Neural progenitor cell (in vitro differentiated cells): ENCODE results near the gene CD244. TPM values are rescaled to one million over a fixed set of nuclear protein-coding genes. Genes with fewer than 3 reads are reported as not detected.

ENCODE experiments used
- DNase-seq: peaks from one replicate; pipeline ENCODE4 v3.0.0-alpha.2; 2016; ENCODE audit warnings: low spot score
- H2AFZ ChIP-seq: fragments of 200-600 bp; sonication (generic); replicated peaks from 2 replicates; pipeline ENCODE4 v1.6.1; 2016; ENCODE audit warnings: antibody characterized with exemption
- H3F3A ChIP-seq: fragments of 200-600 bp; sonication (generic); 2 replicates; pipeline ENCODE4 v1.6.1; 2016; ENCODE audit warnings: antibody characterized with exemption, low read depth
- H3K27ac ChIP-seq: fragments of 200-600 bp; sonication (generic); 2 replicates; pipeline ENCODE4 v1.5.1; 2016; ENCODE audit warnings: mild to moderate bottlenecking
- H3K27me3 ChIP-seq: fragments of 200-600 bp; sonication (generic); 2 replicates; pipeline ENCODE4 v1.6.1; 2016; ENCODE audit warnings: mild to moderate bottlenecking, moderate library complexity
- H3K36me3 ChIP-seq: fragments of 200-600 bp; sonication (generic); 2 replicates; pipeline ENCODE4 v1.5.1; 2016
- H3K4me1 ChIP-seq: fragments of 200-600 bp; sonication (generic); 2 replicates; pipeline ENCODE4 v1.6.1; 2016; ENCODE audit warnings: mixed run types
- H3K4me2 ChIP-seq: fragments of 200-600 bp; sonication (generic); 2 replicates; pipeline ENCODE4 v1.6.1; 2016
- H3K4me3 ChIP-seq: fragments of 200-600 bp; sonication (generic); 2 replicates; pipeline ENCODE4 v1.5.1; 2016
- H3K79me2 ChIP-seq: fragments of 200-600 bp; sonication (generic); 2 replicates; pipeline ENCODE4 v1.6.1; 2016; ENCODE audit warnings: low read depth
- H3K9ac ChIP-seq: fragments of 200-600 bp; sonication (generic); 2 replicates; pipeline ENCODE4 v1.6.1; 2016
- H3K9me3 ChIP-seq: fragments of 200-600 bp; sonication (generic); 2 replicates; pipeline ENCODE4 v1.5.1; 2016; ENCODE audit warnings: low read depth
- H4K20me1 ChIP-seq: fragments of 200-600 bp; sonication (generic); 2 replicates; pipeline ENCODE4 v1.6.1; 2016; ENCODE audit warnings: low read depth
- H3K27ac Mint-ChIP-seq: 3 replicates; pipeline ENCODE4 v1.8.0; 2021; ENCODE audit warnings: mixed read lengths
- H3K27me3 Mint-ChIP-seq: 2 replicates; pipeline ENCODE4 v1.8.0; 2022; ENCODE audit warnings: low read depth, mild to moderate bottlenecking, inconsistent platforms, moderate library complexity, mixed read lengths; ENCODE audit not compliant: insufficient read depth
- H3K36me3 Mint-ChIP-seq: 3 replicates; pipeline ENCODE4 v1.8.0; 2021; ENCODE audit warnings: mixed read lengths
- H3K4me1 Mint-ChIP-seq: 3 replicates; pipeline ENCODE4 v1.8.0; 2021; ENCODE audit warnings: mixed read lengths
- H3K4me3 Mint-ChIP-seq: 3 replicates; pipeline ENCODE4 v1.8.0; 2021; ENCODE audit warnings: mild to moderate bottlenecking, moderate library complexity, mixed read lengths
- H3K9me3 Mint-ChIP-seq: 3 replicates; pipeline ENCODE4 v1.8.0; 2020; ENCODE audit warnings: mixed read lengths
- EZH2 ChIP-seq: fragments of 200-600 bp; sonication (generic); IDR thresholded peaks from 2 replicates; pipeline ENCODE4 v1.6.1; 2017; ENCODE audit warnings: antibody characterized with exemption, mild to moderate bottlenecking, moderate library complexity
- EZH2phosphoT487 ChIP-seq: fragments of 200-600 bp; sonication (generic); IDR thresholded peaks from 2 replicates; pipeline ENCODE4 v1.6.1; 2017; ENCODE audit warnings: antibody characterized with exemption
- total RNA-seq: library from RNA; depleted of rRNA; stranded (reverse); fragments of >200 nt; gene quantifications from 2 replicates; pipeline ENCODE4 v1.2.3, GENCODE V29; 2015; ENCODE audit warnings: low replicate concordance
- TF ChIP-seq, protein P1 (sequence below): fragments of 200-600 bp; sonication (generic); IDR thresholded peaks from 2 replicates; pipeline ENCODE4 v1.5.1; 2017; ENCODE audit warnings: antibody characterized with exemption, mild to moderate bottlenecking

Gene CD244
- total RNA-seq, 1 donor from 2014 or later, result not detected

- H3K9me3 Mint-ChIP-seq, result no peaks in the 10 kb centered on the region
Observed at GRCh38 chr1:160844447-160845232, 18.0 kb downstream of the CD244 start.

GRCh38 chr1:160841079-160841478, 21.6 kb downstream of the CD244 start:
- no peak overlapping the region for H3K27ac ChIP-seq
- no peak overlapping the region for H3K9ac ChIP-seq
- Mint-ChIP-seq H3K36me3 (no peaks in the 10 kb centered on the region), H3K27me3 (no peaks in the 10 kb centered on the region), H3K4me3 (no peak overlapping the region), H3K9me3 (no peaks in the 10 kb centered on the region), H3K4me1 (peaks cover 18% of the 10 kb centered on the region), H3K27ac (no peak overlapping the region)
- no peak overlapping the region for H3K4me2 ChIP-seq
- peaks cover 4% of the 10 kb centered on the region for H3F3A ChIP-seq
- H3K36me3 ChIP-seq, result no peaks in the 10 kb centered on the region
- no peak overlapping the region for H2AFZ ChIP-seq
- no peak for TF ChIP-seq EZH2phosphoT487
- TF ChIP-seq, protein P1, sequence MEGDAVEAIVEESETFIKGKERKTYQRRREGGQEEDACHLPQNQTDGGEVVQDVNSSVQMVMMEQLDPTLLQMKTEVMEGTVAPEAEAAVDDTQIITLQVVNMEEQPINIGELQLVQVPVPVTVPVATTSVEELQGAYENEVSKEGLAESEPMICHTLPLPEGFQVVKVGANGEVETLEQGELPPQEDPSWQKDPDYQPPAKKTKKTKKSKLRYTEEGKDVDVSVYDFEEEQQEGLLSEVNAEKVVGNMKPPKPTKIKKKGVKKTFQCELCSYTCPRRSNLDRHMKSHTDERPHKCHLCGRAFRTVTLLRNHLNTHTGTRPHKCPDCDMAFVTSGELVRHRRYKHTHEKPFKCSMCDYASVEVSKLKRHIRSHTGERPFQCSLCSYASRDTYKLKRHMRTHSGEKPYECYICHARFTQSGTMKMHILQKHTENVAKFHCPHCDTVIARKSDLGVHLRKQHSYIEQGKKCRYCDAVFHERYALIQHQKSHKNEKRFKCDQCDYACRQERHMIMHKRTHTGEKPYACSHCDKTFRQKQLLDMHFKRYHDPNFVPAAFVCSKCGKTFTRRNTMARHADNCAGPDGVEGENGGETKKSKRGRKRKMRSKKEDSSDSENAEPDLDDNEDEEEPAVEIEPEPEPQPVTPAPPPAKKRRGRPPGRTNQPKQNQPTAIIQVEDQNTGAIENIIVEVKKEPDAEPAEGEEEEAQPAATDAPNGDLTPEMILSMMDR, result no peak
- TF ChIP-seq EZH2, result no peak
- H4K20me1 ChIP-seq, result no peaks in the 10 kb centered on the region
- peaks cover 19% of the 10 kb centered on the region for H3K4me1 ChIP-seq
- no peak for DNase-seq
- no peaks in the 10 kb centered on the region for H3K27me3 ChIP-seq
- no peaks in the 10 kb centered on the region for H3K79me2 ChIP-seq
- no peak overlapping the region for H3K4me3 ChIP-seq
- H3K9me3 ChIP-seq, result no peaks in the 10 kb centered on the region

More at GRCh38 chr1:160844447-160845232, 18.0 kb downstream of the CD244 start:
- H3K9me3 ChIP-seq, result no peaks in the 10 kb centered on the region
- H3K4me3 ChIP-seq, result no peak overlapping the region
- no peaks in the 10 kb centered on the region for H3K79me2 ChIP-seq
- Mint-ChIP-seq H3K4me1 (no peaks in the 10 kb centered on the region), H3K36me3 (no peaks in the 10 kb centered on the region), H3K27me3 (no peaks in the 10 kb centered on the region), H3K27ac (no peak overlapping the region), H3K4me3 (no peak overlapping the region)
- TF ChIP-seq EZH2 (no peak), EZH2phosphoT487 (no peak)
- TF ChIP-seq, protein P1, result no peak
- no peak overlapping the region for H2AFZ ChIP-seq
- H3K36me3 ChIP-seq, result no peaks in the 10 kb centered on the region
- DNase-seq, result no peak
- no peaks in the 10 kb centered on the region for H4K20me1 ChIP-seq
- no peak overlapping the region for H3K9ac ChIP-seq
- no peaks in the 10 kb centered on the region for H3K4me1 ChIP-seq
- no peak overlapping the region for H3K4me2 ChIP-seq
- no peaks in the 10 kb centered on the region for H3F3A ChIP-seq
- H3K27ac ChIP-seq, result no peak overlapping the region
- no peaks in the 10 kb centered on the region for H3K27me3 ChIP-seq

DNA sequence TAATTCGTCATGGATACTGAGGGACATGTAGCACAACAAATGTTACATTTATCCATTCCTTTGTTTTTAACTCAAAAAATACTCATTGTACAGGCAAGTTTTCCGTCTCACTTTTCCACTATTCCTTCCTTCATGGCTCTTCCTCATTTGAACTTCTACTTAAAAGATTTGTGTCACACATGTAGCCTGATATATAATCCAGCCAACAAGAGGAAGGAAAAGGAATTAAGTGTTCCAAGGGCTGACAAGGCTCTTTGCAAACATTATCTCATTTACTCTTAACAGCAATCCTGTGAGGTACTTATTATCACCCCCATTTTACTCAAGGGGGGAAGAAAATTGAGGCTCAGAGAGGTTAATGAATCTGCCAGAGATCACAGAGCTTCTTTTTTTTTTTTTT, 22.9 kb downstream of the CD244 start:
- Histone ChIP-seq H3K9me3 (no peaks in the 10 kb centered on the region), H3F3A (peaks cover 4% of the 10 kb centered on the region), H4K20me1 (no peaks in the 10 kb centered on the region), H2AFZ (no peak overlapping the region), H3K79me2 (no peaks in the 10 kb centered on the region), H3K4me3 (no peak overlapping the region), H3K27me3 (no peaks in the 10 kb centered on the region), H3K36me3 (no peaks in the 10 kb centered on the region), H3K4me2 (no peak overlapping the region), H3K9ac (no peak overlapping the region), H3K27ac (no peak overlapping the region), H3K4me1 (peaks cover 19% of the 10 kb centered on the region)
- Mint-ChIP-seq H3K27me3 (no peaks in the 10 kb centered on the region), H3K36me3 (no peaks in the 10 kb centered on the region), H3K4me1 (peaks cover 18% of the 10 kb centered on the region), H3K9me3 (no peaks in the 10 kb centered on the region), H3K27ac (no peak overlapping the region), H3K4me3 (no peak overlapping the region)
- no peak for TF ChIP-seq EZH2
- TF ChIP-seq, protein P1, result no peak
- no peak for TF ChIP-seq EZH2phosphoT487
- no peak for DNase-seq
